ENCODE measurements around the gene ITPR1.

DNA sequence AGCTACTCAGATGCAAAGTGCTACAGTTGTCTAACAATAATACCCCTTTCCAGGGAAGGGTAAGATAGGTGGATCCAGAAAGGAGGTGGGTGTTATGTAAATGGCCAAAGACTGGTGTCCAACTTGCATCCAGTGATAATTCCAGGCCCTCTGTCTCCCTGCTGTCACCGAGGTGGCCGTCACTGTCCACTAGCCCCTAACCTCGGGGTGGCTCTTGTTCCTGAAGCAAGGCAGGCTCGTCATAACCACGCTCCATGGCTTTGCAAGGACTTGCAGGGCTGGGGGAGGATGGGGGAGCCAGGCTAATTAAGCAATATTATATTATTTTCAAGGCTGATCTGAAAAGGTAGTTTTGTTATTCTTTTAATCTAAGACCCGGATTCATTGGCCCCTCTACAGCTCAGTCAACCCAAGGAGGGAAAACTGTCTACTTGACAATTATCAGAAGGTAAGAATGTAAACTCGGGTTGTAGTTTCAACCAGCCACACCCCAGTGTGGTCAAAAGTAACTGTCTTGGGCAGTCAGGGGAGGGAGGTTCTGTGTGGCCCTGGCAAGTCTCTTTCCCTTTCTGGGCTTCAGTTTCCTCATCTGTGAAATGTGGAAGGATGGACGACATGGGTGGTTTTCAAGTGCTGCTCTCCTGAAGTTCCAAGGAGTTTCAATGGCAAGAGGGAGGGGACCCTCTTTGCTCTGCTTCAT, 266.0 kb downstream of the ITPR1 start:
- no peak for TF ChIP-seq TAF1 (IDR thresholded peaks at IDR 0.05; ENCODE audit: borderline replicate concordance, insufficient read depth, low read length)
- no peak for TF ChIP-seq SIN3A (IDR thresholded peaks at IDR 0.05; ENCODE audit: borderline replicate concordance, insufficient read depth, low read length)
- TF ChIP-seq, protein P1, sequence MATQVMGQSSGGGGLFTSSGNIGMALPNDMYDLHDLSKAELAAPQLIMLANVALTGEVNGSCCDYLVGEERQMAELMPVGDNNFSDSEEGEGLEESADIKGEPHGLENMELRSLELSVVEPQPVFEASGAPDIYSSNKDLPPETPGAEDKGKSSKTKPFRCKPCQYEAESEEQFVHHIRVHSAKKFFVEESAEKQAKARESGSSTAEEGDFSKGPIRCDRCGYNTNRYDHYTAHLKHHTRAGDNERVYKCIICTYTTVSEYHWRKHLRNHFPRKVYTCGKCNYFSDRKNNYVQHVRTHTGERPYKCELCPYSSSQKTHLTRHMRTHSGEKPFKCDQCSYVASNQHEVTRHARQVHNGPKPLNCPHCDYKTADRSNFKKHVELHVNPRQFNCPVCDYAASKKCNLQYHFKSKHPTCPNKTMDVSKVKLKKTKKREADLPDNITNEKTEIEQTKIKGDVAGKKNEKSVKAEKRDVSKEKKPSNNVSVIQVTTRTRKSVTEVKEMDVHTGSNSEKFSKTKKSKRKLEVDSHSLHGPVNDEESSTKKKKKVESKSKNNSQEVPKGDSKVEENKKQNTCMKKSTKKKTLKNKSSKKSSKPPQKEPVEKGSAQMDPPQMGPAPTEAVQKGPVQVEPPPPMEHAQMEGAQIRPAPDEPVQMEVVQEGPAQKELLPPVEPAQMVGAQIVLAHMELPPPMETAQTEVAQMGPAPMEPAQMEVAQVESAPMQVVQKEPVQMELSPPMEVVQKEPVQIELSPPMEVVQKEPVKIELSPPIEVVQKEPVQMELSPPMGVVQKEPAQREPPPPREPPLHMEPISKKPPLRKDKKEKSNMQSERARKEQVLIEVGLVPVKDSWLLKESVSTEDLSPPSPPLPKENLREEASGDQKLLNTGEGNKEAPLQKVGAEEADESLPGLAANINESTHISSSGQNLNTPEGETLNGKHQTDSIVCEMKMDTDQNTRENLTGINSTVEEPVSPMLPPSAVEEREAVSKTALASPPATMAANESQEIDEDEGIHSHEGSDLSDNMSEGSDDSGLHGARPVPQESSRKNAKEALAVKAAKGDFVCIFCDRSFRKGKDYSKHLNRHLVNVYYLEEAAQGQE (IDR thresholded peaks at IDR 0.05; ENCODE audit: insufficient read depth in 1 of 2, low read depth in 2 of 2, low read length in 2 of 2): no peak
- TF ChIP-seq POLR2AphosphoS5 (IDR thresholded peaks at IDR 0.05; ENCODE audit: low read depth, low read length): no peak

Measured in PFSK-1 (cell line).